PFSK-1 (cell line): ENCODE measurements around the gene ANXA1.

Experiments used
- FOXP2 ChIP-seq: optimal IDR thresholded peaks from 2 replicates; pipeline ENCODE3; 2011; ENCODE audit warnings: borderline replicate concordance, control low read depth, inconsistent platforms; ENCODE audit not compliant: insufficient read depth; ENCODE audit errors: extremely low read length, extremely low read depth
- POLR2AphosphoS5 ChIP-seq: IDR thresholded peaks from 2 replicates; pipeline ENCODE4 v1.6.1; 2012; ENCODE audit warnings: low read depth, mild to moderate bottlenecking, control low read depth, low read length, moderate library complexity
- SIN3A ChIP-seq: IDR thresholded peaks from 2 replicates; pipeline ENCODE4 v1.6.1; 2012; ENCODE audit warnings: mild to moderate bottlenecking, low read length, moderate library complexity, borderline replicate concordance; ENCODE audit not compliant: insufficient read depth
- TAF1 ChIP-seq: IDR thresholded peaks from 2 replicates; pipeline ENCODE4 v1.6.1; 2012; ENCODE audit warnings: low read length, control low read depth, borderline replicate concordance; ENCODE audit not compliant: insufficient read depth
- TF ChIP-seq, protein P1 (sequence below), 2 experiments: IDR thresholded peaks; 2 replicates each; pipeline versions ENCODE4 v1.6.1 to v1.8.0; 2011 to 2012; ENCODE audit warnings: low read depth in 2 of 2, low read length in 2 of 2, control low read depth in 1 of 2, inconsistent platforms in 1 of 2, mild to moderate bottlenecking in 1 of 2, moderate library complexity in 1 of 2; ENCODE audit not compliant: insufficient read depth in 1 of 2

Gene ANXA1

DNA sequence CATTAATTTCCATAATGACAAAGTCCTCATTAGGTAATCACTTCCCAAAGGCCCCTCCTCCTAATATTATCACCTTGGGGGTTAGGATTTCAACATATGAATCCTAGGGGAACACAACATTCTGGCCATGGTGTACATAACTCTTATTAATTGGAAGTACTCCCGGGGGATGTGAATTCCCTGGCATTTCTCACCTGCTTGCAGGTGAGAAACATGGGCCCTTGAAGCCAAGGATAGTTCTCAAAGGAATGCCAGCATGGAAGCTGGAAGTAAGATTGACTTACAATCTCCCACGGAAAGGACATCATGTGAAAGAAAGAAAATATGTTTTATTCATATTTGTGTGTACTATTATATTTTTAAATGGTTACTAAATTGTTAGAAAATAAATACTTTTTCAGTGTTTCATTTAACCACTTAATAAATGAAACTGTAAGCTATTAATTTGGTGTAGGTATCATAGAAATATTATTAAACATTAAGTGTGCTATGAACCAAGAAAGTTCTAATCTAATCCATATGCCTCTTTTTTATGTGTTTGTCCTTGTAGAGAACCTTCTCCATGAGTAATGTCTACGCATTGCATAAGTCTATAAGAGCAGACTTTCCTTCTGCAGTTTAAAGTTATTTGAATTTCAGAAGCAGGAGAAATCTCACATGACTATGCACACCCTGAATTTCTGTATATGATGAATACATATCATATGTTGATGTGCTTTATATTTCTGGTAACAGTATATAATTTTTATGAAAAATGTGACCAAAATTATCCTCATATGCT, 59.4 kb downstream of the ANXA1 start:
- TF ChIP-seq POLR2AphosphoS5 = no peak
- no peak for TF ChIP-seq TAF1
- TF ChIP-seq SIN3A = no peak
- no peak for TF ChIP-seq FOXP2
- TF ChIP-seq, protein P1, sequence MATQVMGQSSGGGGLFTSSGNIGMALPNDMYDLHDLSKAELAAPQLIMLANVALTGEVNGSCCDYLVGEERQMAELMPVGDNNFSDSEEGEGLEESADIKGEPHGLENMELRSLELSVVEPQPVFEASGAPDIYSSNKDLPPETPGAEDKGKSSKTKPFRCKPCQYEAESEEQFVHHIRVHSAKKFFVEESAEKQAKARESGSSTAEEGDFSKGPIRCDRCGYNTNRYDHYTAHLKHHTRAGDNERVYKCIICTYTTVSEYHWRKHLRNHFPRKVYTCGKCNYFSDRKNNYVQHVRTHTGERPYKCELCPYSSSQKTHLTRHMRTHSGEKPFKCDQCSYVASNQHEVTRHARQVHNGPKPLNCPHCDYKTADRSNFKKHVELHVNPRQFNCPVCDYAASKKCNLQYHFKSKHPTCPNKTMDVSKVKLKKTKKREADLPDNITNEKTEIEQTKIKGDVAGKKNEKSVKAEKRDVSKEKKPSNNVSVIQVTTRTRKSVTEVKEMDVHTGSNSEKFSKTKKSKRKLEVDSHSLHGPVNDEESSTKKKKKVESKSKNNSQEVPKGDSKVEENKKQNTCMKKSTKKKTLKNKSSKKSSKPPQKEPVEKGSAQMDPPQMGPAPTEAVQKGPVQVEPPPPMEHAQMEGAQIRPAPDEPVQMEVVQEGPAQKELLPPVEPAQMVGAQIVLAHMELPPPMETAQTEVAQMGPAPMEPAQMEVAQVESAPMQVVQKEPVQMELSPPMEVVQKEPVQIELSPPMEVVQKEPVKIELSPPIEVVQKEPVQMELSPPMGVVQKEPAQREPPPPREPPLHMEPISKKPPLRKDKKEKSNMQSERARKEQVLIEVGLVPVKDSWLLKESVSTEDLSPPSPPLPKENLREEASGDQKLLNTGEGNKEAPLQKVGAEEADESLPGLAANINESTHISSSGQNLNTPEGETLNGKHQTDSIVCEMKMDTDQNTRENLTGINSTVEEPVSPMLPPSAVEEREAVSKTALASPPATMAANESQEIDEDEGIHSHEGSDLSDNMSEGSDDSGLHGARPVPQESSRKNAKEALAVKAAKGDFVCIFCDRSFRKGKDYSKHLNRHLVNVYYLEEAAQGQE (IDR thresholded peaks at IDR 0.05; ENCODE audit: insufficient read depth in 1 of 2, low read depth in 2 of 2, low read length in 2 of 2) = no peak

DNA sequence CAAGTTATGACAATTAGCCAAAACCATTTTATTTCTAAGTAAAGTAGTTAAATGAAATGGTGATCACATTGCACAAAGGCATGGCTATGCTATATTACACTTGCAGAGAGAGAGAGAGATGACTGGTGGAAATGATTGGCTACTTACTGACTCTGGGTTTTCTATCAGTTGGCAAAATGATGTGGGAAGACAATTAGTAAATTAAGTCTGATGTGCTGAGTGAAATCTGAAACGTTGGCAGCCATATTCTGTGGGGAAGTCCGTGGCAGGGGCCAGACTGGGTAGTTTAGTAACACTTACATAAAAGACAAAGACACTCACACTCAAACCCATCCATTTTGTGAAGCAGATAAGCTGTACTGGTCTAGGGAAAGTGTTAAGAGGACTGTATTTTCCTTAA, 61.6 kb downstream of the ANXA1 start:
- TF ChIP-seq FOXP2 (no peak), SIN3A (no peak), POLR2AphosphoS5 (no peak), TAF1 (no peak)
- TF ChIP-seq, protein P1 (IDR thresholded peaks at IDR 0.05; ENCODE audit: insufficient read depth in 1 of 2, low read depth in 2 of 2, low read length in 2 of 2) = no peak

DNA sequence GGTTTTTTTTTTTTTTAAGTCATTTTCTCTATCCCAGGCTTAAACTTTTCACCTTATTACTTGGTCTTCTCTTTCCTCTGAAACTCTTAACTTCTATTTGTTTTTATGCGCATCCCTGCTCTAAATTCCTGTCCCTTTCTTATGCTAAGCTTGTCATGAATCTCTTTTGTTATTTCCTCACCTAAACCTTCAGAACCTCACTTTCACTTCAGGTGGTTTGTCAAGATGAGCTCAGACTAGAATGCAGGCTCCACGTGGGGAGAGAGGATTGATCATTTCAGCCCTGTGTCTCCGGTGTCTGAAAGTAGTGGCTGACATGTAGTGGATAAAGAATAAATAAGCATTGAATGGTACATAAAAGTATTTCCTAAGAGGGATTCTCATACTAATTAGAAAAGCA, 63.6 kb downstream of the ANXA1 start:
- no peak for TF ChIP-seq SIN3A
- TF ChIP-seq, protein P1 (IDR thresholded peaks at IDR 0.05; ENCODE audit: insufficient read depth in 1 of 2, low read depth in 2 of 2, low read length in 2 of 2) = no peak
- TF ChIP-seq POLR2AphosphoS5 = no peak
- TF ChIP-seq FOXP2 = no peak
- TF ChIP-seq TAF1 = no peak

DNA sequence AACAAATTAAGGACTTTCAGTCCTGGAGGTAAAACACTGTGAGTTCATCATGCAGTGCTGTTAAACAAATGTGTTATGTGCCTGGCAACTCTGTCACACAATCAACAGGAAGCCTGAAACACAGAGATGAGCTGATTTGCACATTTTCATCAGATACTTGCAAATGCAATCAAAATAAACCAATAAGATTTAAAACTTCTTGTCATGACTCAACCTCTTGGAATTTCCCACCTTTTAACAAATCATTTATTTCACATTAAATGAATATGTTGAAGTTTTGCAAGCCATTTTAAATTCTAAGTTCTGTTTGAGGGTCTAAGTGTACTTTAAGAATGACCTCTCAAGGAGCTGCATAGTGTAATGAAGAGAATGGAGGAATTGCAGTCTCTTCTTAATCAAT, 64.4 kb downstream of the ANXA1 start:
- TF ChIP-seq, protein P1 (IDR thresholded peaks at IDR 0.05; ENCODE audit: insufficient read depth in 1 of 2, low read depth in 2 of 2, low read length in 2 of 2) = no peak
- TF ChIP-seq TAF1 (no peak), FOXP2 (no peak), POLR2AphosphoS5 (no peak), SIN3A (no peak)
